ENCODE measurements around the gene RNLS.
"Not testable (repeated sequence)": the region's sequence is repeated elsewhere in the genome, so short reads cannot be mapped to it uniquely, and the experiment has no call there.

Gene RNLS

GRCh38 chr10:88372881-88373592 is 210.1 kb downstream of the RNLS start:
- H3K4me3 ChIP-seq (replicated peaks in 1 of 2; ENCODE audit: low read depth in 2 of 2, low read length in 2 of 2) = no peak overlapping the region
- no peak for DNase-seq (ENCODE audit: low read depth in 2 of 2)
- TF ChIP-seq CTCF (IDR thresholded peaks at IDR 0.05; ENCODE audit: low read depth, low read length) = no peak

GRCh38 chr10:88372051-88372715 is 210.9 kb downstream of the RNLS start:
- TF ChIP-seq CTCF (IDR thresholded peaks at IDR 0.05; ENCODE audit: low read depth, low read length) = no peak
- DNase-seq (ENCODE audit: low read depth in 2 of 2) = no peak
- H3K4me3 ChIP-seq (replicated peaks in 1 of 2; ENCODE audit: low read depth in 2 of 2, low read length in 2 of 2) = no peak overlapping the region

- DNase-seq (ENCODE audit: low read depth in 2 of 2) = no peak
- no peak for TF ChIP-seq CTCF (IDR thresholded peaks at IDR 0.05; ENCODE audit: low read depth, low read length)
- H3K4me3 ChIP-seq (replicated peaks in 1 of 2; ENCODE audit: low read depth in 2 of 2, low read length in 2 of 2) = no peak overlapping the region
Observed at GRCh38 chr10:88370713-88371112, 212.4 kb downstream of the RNLS start.

GRCh38 chr10:88366772-88367171 is 216.3 kb downstream of the RNLS start:
- no peak overlapping the region for H3K4me3 ChIP-seq (replicated peaks in 1 of 2; ENCODE audit: low read depth in 2 of 2, low read length in 2 of 2)
- no peak for DNase-seq (ENCODE audit: low read depth in 2 of 2)
- no peak for TF ChIP-seq CTCF (IDR thresholded peaks at IDR 0.05; ENCODE audit: low read depth, low read length)

GRCh38 chr10:88361995-88362807 is 220.9 kb downstream of the RNLS start:
- DNase-seq (ENCODE audit: low read depth in 2 of 2) = no peak
- no peak overlapping the region for H3K4me3 ChIP-seq (replicated peaks in 1 of 2; ENCODE audit: low read depth in 2 of 2, low read length in 2 of 2)
- no peak for TF ChIP-seq CTCF (IDR thresholded peaks at IDR 0.05; ENCODE audit: low read depth, low read length)

GRCh38 chr10:88361494-88361893 is 221.6 kb downstream of the RNLS start:
- TF ChIP-seq CTCF (IDR thresholded peaks at IDR 0.05; ENCODE audit: low read depth, low read length) = no peak
- H3K4me3 ChIP-seq (replicated peaks in 1 of 2; ENCODE audit: low read depth in 2 of 2, low read length in 2 of 2) = no peak overlapping the region
- DNase-seq (ENCODE audit: low read depth in 2 of 2) = no peak

GRCh38 chr10:88355750-88356149 is 227.4 kb downstream of the RNLS start:
- H3K4me3 ChIP-seq (replicated peaks in 1 of 2; ENCODE audit: low read depth in 2 of 2, low read length in 2 of 2); DNase-seq (ENCODE audit: low read depth in 2 of 2): not testable (repeated sequence)
